HuH-7.5 (cell line): ENCODE results near the gene SLC39A13.

Experiments
- DNase-seq: peaks from one replicate; pipeline ENCODE4 v3.0.0; 2011; ENCODE audit warnings: low spot score

SLC39A13 gene

GRCh38 chr11:47403571-47403970, 4.8 kb upstream of the SLC39A13 start:
- DNase-seq = no peak

- no peak for DNase-seq
Measured at GRCh38 chr11:47406896-47407745, 1.3 kb upstream of the SLC39A13 start.

GRCh38 chr11:47408598-47409439, 429 bp downstream of the SLC39A13 start:
- no peak for DNase-seq

GRCh38 chr11:47409440-47410369, 1.3 kb downstream of the SLC39A13 start:
- DNase-seq = no peak

GRCh38 chr11:47410370-47411264, 2.2 kb downstream of the SLC39A13 start:
- no peak for DNase-seq

- peak; percentile 84 for DNase-seq
Measured at GRCh38 chr11:47411884-47412746, 3.7 kb downstream of the SLC39A13 start.

GRCh38 chr11:47413351-47413750, 5.0 kb downstream of the SLC39A13 start:
- DNase-seq = no peak

- DNase-seq = no peak
Measured at GRCh38 chr11:47413908-47414684, 5.7 kb downstream of the SLC39A13 start.

GRCh38 chr11:47414685-47415070, 6.3 kb downstream of the SLC39A13 start:
- DNase-seq = no peak

- DNase-seq = no peak
Measured at GRCh38 chr11:47415091-47415854, 6.9 kb downstream of the SLC39A13 start.

- DNase-seq = no peak
Measured at GRCh38 chr11:47415949-47416472, 7.6 kb downstream of the SLC39A13 start.

- DNase-seq = no peak
Measured at GRCh38 chr11:47417712-47418111, 9.3 kb downstream of the SLC39A13 start.

- no peak for DNase-seq
Measured at GRCh38 chr11:47418454-47419259, 10.3 kb downstream of the SLC39A13 start.

GRCh38 chr11:47425611-47426010, 17.2 kb downstream of the SLC39A13 start:
- DNase-seq = no peak

- DNase-seq = peak; percentile 85
Measured at GRCh38 chr11:47426062-47426956, 17.9 kb downstream of the SLC39A13 start, which contains the start of gene PSMC3. TSS of gene PSMC3 (minus strand) at chr11:47426439. CDS start at chr11:47426279, 160 bp downstream.

GRCh38 chr11:47430524-47430923, 22.1 kb downstream of the SLC39A13 start:
- DNase-seq = no peak
